B cell (primary cell): ENCODE measurements around the gene LRRN3.

Experiments
- CTCF ChIP-seq: fragments of 200-600 bp; IDR thresholded peaks from one replicate; pipeline ENCODE4 v1.8.0; 2022; ENCODE audit warnings: antibody characterized with exemption, mild to moderate bottlenecking
- EZH2 ChIP-seq: IDR thresholded peaks from 2 replicates; pipeline ENCODE4 v1.6.1; 2012; ENCODE audit warnings: borderline replicate concordance, low read depth, mild to moderate bottlenecking, moderate library complexity, low read length; ENCODE audit not compliant: insufficient read depth, poor library complexity, severe bottlenecking

DNA sequence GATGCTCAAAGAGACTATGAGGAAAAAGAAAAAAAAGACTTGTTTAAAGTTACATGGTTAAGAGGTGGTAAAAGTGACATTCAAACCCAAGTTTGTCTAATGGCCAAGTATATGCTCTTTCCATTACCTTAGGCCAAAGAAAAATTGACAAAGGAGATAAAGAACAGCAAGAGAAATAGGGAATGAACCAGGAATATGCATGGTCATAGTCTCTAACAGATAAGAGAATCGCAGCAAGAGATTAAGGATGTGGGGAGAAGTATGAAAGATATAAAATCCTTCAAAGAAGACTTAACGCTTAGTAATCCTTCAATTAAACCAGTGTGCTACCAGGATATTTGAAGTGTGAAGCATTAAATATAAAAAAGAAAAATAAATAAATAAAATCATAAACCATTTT is 23.2 kb upstream of the LRRN3 start:
- TF ChIP-seq CTCF (no peak), EZH2 (no peak)
